CMK (cell line): ENCODE measurements around the gene FOXN1.
"Not testable (repeated sequence)": the region's sequence is repeated elsewhere in the genome, so short reads cannot be mapped to it uniquely, and the experiment has no call there.

Source experiments
- DNase-seq: peaks from one replicate; pipeline ENCODE4 v3.0.0-alpha.2; 2010; ENCODE audit warnings: low read depth

FOXN1 gene

GRCh38 chr17:28505986-28506665, at the start of gene FOXN1:
FOXN1 (plus strand) TSS chr17:28506348; CDS start chr17:28523970, 17,622 bp downstream.
- no peak for DNase-seq

- DNase-seq, result no peak
These were observed 48.3 kb upstream of the FOXN1 start for GRCh38 chr17:28457890-28458289.

GRCh38 chr17:28458881-28459280, 47.3 kb upstream of the FOXN1 start:
- DNase-seq, result not testable (repeated sequence)

GRCh38 chr17:28460901-28461300, 45.2 kb upstream of the FOXN1 start:
- no peak for DNase-seq

- no peak for DNase-seq
These were observed 40.1 kb upstream of the FOXN1 start for GRCh38 chr17:28466001-28466400.

- no peak for DNase-seq
These were observed 39.6 kb upstream of the FOXN1 start for GRCh38 chr17:28466521-28467048.

- DNase-seq, result no peak
These were observed 38.6 kb upstream of the FOXN1 start for GRCh38 chr17:28467456-28468025.

- DNase-seq, result not testable (repeated sequence)
These were observed 38.0 kb upstream of the FOXN1 start for GRCh38 chr17:28468033-28468735.

GRCh38 chr17:28468781-28469180, 37.4 kb upstream of the FOXN1 start:
- DNase-seq, result no peak

GRCh38 chr17:28469376-28469775, 36.8 kb upstream of the FOXN1 start:
- no peak for DNase-seq

GRCh38 chr17:28470266-28470913, 35.8 kb upstream of the FOXN1 start:
- no peak for DNase-seq

GRCh38 chr17:28470914-28471366, 35.2 kb upstream of the FOXN1 start:
- DNase-seq, result no peak

GRCh38 chr17:28471531-28472342, 34.4 kb upstream of the FOXN1 start:
- no peak for DNase-seq

- no peak for DNase-seq
These were observed 33.2 kb upstream of the FOXN1 start for GRCh38 chr17:28472871-28473497.

GRCh38 chr17:28473542-28473941, 32.6 kb upstream of the FOXN1 start, which contains the start of gene SLC13A2:
SLC13A2 (plus strand) TSS chr17:28473644; CDS start chr17:28473713, 69 bp downstream.
- DNase-seq, result no peak

GRCh38 chr17:28474111-28474531, 32.0 kb upstream of the FOXN1 start:
- DNase-seq, result no peak

- no peak for DNase-seq
These were observed 30.8 kb upstream of the FOXN1 start for GRCh38 chr17:28475151-28475900.

GRCh38 chr17:28476076-28476865, 29.9 kb upstream of the FOXN1 start:
- no peak for DNase-seq

- DNase-seq, result no peak
These were observed 28.2 kb upstream of the FOXN1 start for GRCh38 chr17:28477928-28478327.
